Measurements from ENCODE around the gene DCDC2C. TPM values are rescaled to one million over a fixed set of nuclear protein-coding genes. Genes with fewer than 3 reads are reported as not detected.

Gene DCDC2C
- polyA plus RNA-seq, 1 donor from 2014 or later, result not detected

GRCh38 chr2:3725458-3726250, 22.3 kb downstream of the DCDC2C start:
- no peak for TF ChIP-seq TAF1 (IDR thresholded peaks at IDR 0.05; ENCODE audit: low read depth)
- no peak for TF ChIP-seq CTCF (IDR thresholded peaks at IDR 0.05; ENCODE audit: poor library complexity, severe bottlenecking)
- TF ChIP-seq SMC3 (conservative IDR thresholded peaks at IDR 0.05; ENCODE audit: poor library complexity), result no peak
- TF ChIP-seq MXI1 (conservative IDR thresholded peaks at IDR 0.05; ENCODE audit: poor library complexity, severe bottlenecking), result no peak
- TF ChIP-seq EZH2 (IDR thresholded peaks at IDR 0.05; ENCODE audit: borderline replicate concordance, insufficient read depth, low read length, poor library complexity, severe bottlenecking), result no peak
- TF ChIP-seq EP300 (conservative IDR thresholded peaks at IDR 0.05; ENCODE audit: poor library complexity, severe bottlenecking), result no peak
- no peak for TF ChIP-seq REST (IDR thresholded peaks at IDR 0.05; ENCODE audit: borderline replicate concordance)
- no peak for TF ChIP-seq POLR2AphosphoS5 (IDR thresholded peaks at IDR 0.05)
- TF ChIP-seq RAD21 (conservative IDR thresholded peaks at IDR 0.05), result no peak
- Histone ChIP-seq H3F3A (ENCODE audit: insufficient read depth, low read length, poor library complexity, severe bottlenecking) (no peaks in the 10 kb centered on the region), H3K27me3 (ENCODE audit: insufficient read depth, low read depth, low read length) (no peaks in the 10 kb centered on the region)

GRCh38 chr2:3726511-3726910, 23.1 kb downstream of the DCDC2C start:
- Histone ChIP-seq H3K9ac (ENCODE audit: low read length) (no peak overlapping the region), H2AFZ (ENCODE audit: low read depth, low read length) (no peak overlapping the region), H3K36me3 (ENCODE audit: insufficient read depth, low read length) (no peaks in the 10 kb centered on the region), H3K9me2 (ENCODE audit: insufficient read depth, low read length) (no peaks in the 10 kb centered on the region), H3K9me3 (ENCODE audit: low read length) (no peaks in the 10 kb centered on the region), H3K27ac (ENCODE audit: low read length) (no peak overlapping the region), H3K79me2 (replicated peaks; ENCODE audit: insufficient read depth, low read length) (no peaks in the 10 kb centered on the region), H4K20me1 (ENCODE audit: insufficient read depth) (no peaks in the 10 kb centered on the region), H3F3A (ENCODE audit: insufficient read depth, low read length, poor library complexity, severe bottlenecking) (no peaks in the 10 kb centered on the region), H3K4me3 (ENCODE audit: low read length) (no peak overlapping the region), H3K4me2 (ENCODE audit: low read length) (no peak overlapping the region), H3K27me3 (ENCODE audit: insufficient read depth, low read depth, low read length) (no peaks in the 10 kb centered on the region)
- TF ChIP-seq SMC3 (conservative IDR thresholded peaks at IDR 0.05; ENCODE audit: poor library complexity) (no peak), REST (IDR thresholded peaks at IDR 0.05; ENCODE audit: borderline replicate concordance) (no peak), RAD21 (conservative IDR thresholded peaks at IDR 0.05) (no peak), MXI1 (conservative IDR thresholded peaks at IDR 0.05; ENCODE audit: poor library complexity, severe bottlenecking) (no peak), EP300 (conservative IDR thresholded peaks at IDR 0.05; ENCODE audit: poor library complexity, severe bottlenecking) (no peak), POLR2AphosphoS5 (IDR thresholded peaks at IDR 0.05) (no peak), EZH2 (IDR thresholded peaks at IDR 0.05; ENCODE audit: borderline replicate concordance, insufficient read depth, low read length, poor library complexity, severe bottlenecking) (no peak), CTCF (IDR thresholded peaks at IDR 0.05; ENCODE audit: poor library complexity, severe bottlenecking) (no peak), TAF1 (IDR thresholded peaks at IDR 0.05; ENCODE audit: low read depth) (no peak)

More at GRCh38 chr2:3725458-3726250, 22.3 kb downstream of the DCDC2C start:
- Histone ChIP-seq H3K79me2 (replicated peaks; ENCODE audit: insufficient read depth, low read length) (no peaks in the 10 kb centered on the region), H3K4me2 (ENCODE audit: low read length) (no peak overlapping the region), H2AFZ (ENCODE audit: low read depth, low read length) (no peak overlapping the region), H4K20me1 (ENCODE audit: insufficient read depth) (no peaks in the 10 kb centered on the region), H3K9ac (ENCODE audit: low read length) (no peak overlapping the region), H3K9me3 (ENCODE audit: low read length) (no peaks in the 10 kb centered on the region), H3K9me2 (ENCODE audit: insufficient read depth, low read length) (no peaks in the 10 kb centered on the region), H3K27ac (ENCODE audit: low read length) (no peak overlapping the region), H3K36me3 (ENCODE audit: insufficient read depth, low read length) (no peaks in the 10 kb centered on the region), H3K4me3 (ENCODE audit: low read length) (no peak overlapping the region)
